ENCODE measurements around the gene MYRIP.
"Not testable (repeated sequence)": the region's sequence is repeated elsewhere in the genome, so short reads cannot be mapped to it uniquely, and the experiment has no call there.

The MYRIP gene

GRCh38 chr3:40265181-40265580, 455.8 kb downstream of the MYRIP start:
- Histone ChIP-seq H3K9me3 (ENCODE audit: control insufficient read depth in 2 of 2, low read length in 2 of 2) (no peaks in the 10 kb centered on the region), H3K4me1 (ENCODE audit: control insufficient read depth, insufficient read depth, low read length) (no peaks in the 10 kb centered on the region), H3K4me3 (ENCODE audit: low read length in 2 of 2) (no peak overlapping the region), H3K9ac (ENCODE audit: low read length in 2 of 2) (no peak overlapping the region), H3K27ac (ENCODE audit: low read length) (no peak overlapping the region), H3K36me3 (ENCODE audit: control insufficient read depth in 2 of 2, insufficient read depth in 2 of 2, low read length in 2 of 2) (no peaks in the 10 kb centered on the region), H3K27me3 (ENCODE audit: control insufficient read depth in 1 of 2, insufficient read depth in 2 of 2, low read length in 2 of 2) (no peaks in the 10 kb centered on the region)

GRCh38 chr3:40267937-40268724, 458.7 kb downstream of the MYRIP start:
- Histone ChIP-seq H3K4me3 (ENCODE audit: low read length in 2 of 2) (no peak overlapping the region), H3K9me3 (ENCODE audit: control insufficient read depth in 2 of 2, low read length in 2 of 2) (no peaks in the 10 kb centered on the region), H3K27ac (ENCODE audit: low read length) (no peak overlapping the region), H3K9ac (ENCODE audit: low read length in 2 of 2) (no peak overlapping the region), H3K4me1 (ENCODE audit: control insufficient read depth, insufficient read depth, low read length) (no peaks in the 10 kb centered on the region), H3K27me3 (ENCODE audit: control insufficient read depth in 1 of 2, insufficient read depth in 2 of 2, low read length in 2 of 2) (no peaks in the 10 kb centered on the region), H3K36me3 (ENCODE audit: control insufficient read depth in 2 of 2, insufficient read depth in 2 of 2, low read length in 2 of 2) (no peaks in the 10 kb centered on the region)

- no peaks in the 10 kb centered on the region for H3K9me3 ChIP-seq (ENCODE audit: control insufficient read depth in 2 of 2, low read length in 2 of 2)
- no peaks in the 10 kb centered on the region for H3K36me3 ChIP-seq (ENCODE audit: control insufficient read depth in 2 of 2, insufficient read depth in 2 of 2, low read length in 2 of 2)
- H3K9ac ChIP-seq (ENCODE audit: low read length in 2 of 2): no peak overlapping the region
- no peaks in the 10 kb centered on the region for H3K27me3 ChIP-seq (ENCODE audit: control insufficient read depth in 1 of 2, insufficient read depth in 2 of 2, low read length in 2 of 2)
- no peaks in the 10 kb centered on the region for H3K4me1 ChIP-seq (ENCODE audit: control insufficient read depth, insufficient read depth, low read length)
- H3K27ac ChIP-seq (ENCODE audit: low read length): no peak overlapping the region
- no peak overlapping the region for H3K4me3 ChIP-seq (ENCODE audit: low read length in 2 of 2)
Observed at GRCh38 chr3:40268802-40269524, 459.6 kb downstream of the MYRIP start.

DNA sequence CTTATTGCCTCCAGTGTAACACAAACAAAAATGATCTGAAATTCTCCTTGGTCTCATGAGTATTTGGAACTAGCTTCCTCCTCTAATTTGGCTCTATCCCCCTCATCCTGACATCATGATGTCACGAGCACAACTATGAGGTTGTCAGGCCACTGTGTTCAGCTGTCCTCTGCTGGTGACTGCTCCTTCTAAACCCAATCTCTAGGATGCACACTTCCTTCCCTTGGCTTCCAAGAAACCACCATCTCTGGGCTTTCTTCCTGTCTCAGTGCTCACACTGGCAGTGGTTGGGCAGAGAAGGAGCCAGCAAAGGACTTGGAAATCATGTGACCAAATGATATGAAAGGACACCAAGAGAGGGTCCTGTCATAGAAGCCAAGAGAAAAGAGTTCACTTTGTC, 469.4 kb downstream of the MYRIP start:
- H3K4me3 ChIP-seq (ENCODE audit: low read length in 2 of 2): no peak overlapping the region
- no peaks in the 10 kb centered on the region for H3K4me1 ChIP-seq (ENCODE audit: control insufficient read depth, insufficient read depth, low read length)
- no peak overlapping the region for H3K9ac ChIP-seq (ENCODE audit: low read length in 2 of 2)
- H3K9me3 ChIP-seq (ENCODE audit: control insufficient read depth in 2 of 2, low read length in 2 of 2): peaks cover 0 to 6% of the 10 kb centered on the region in 2 donors
- no peaks in the 10 kb centered on the region for H3K36me3 ChIP-seq (ENCODE audit: control insufficient read depth in 2 of 2, insufficient read depth in 2 of 2, low read length in 2 of 2)
- H3K27ac ChIP-seq (ENCODE audit: low read length): no peak overlapping the region
- H3K27me3 ChIP-seq (ENCODE audit: control insufficient read depth in 1 of 2, insufficient read depth in 2 of 2, low read length in 2 of 2): no peaks in the 10 kb centered on the region

DNA sequence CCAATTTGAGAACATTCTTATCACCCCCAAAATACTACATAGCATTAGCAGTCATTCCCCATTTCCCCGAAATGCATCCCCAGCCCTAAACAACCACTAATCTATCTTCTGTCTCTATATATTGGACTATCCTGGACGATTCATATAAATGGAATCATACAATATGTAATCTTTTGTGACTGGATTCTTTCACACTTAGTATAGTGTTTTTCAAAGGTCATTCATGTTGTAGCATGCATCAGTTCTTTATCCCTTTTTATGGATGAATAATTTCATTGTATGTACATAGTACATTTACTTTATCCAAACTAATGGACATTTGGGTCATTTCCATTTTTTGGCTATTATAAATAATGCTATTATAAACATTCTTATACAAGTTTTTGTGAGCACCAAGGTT, 472.6 kb downstream of the MYRIP start:
- Histone ChIP-seq H3K9ac (ENCODE audit: low read length in 2 of 2) (no peak overlapping the region), H3K4me3 (ENCODE audit: low read length in 2 of 2) (no peak overlapping the region), H3K4me1 (ENCODE audit: control insufficient read depth, insufficient read depth, low read length) (no peaks in the 10 kb centered on the region), H3K9me3 (ENCODE audit: control insufficient read depth in 2 of 2, low read length in 2 of 2) (peaks cover 0 to 6% of the 10 kb centered on the region in 2 donors), H3K27me3 (ENCODE audit: control insufficient read depth in 1 of 2, insufficient read depth in 2 of 2, low read length in 2 of 2) (no peaks in the 10 kb centered on the region), H3K36me3 (ENCODE audit: control insufficient read depth in 2 of 2, insufficient read depth in 2 of 2, low read length in 2 of 2) (no peaks in the 10 kb centered on the region), H3K27ac (ENCODE audit: low read length) (no peak overlapping the region)

GRCh38 chr3:40283057-40283456, 473.6 kb downstream of the MYRIP start:
- not testable (repeated sequence) for H3K36me3 ChIP-seq (ENCODE audit: control insufficient read depth in 2 of 2, insufficient read depth in 2 of 2, low read length in 2 of 2); H3K27me3 ChIP-seq (ENCODE audit: control insufficient read depth in 1 of 2, insufficient read depth in 2 of 2, low read length in 2 of 2); H3K4me3 ChIP-seq (ENCODE audit: low read length in 2 of 2); H3K9ac ChIP-seq (ENCODE audit: low read length in 2 of 2); H3K27ac ChIP-seq (ENCODE audit: low read length); H3K4me1 ChIP-seq (ENCODE audit: control insufficient read depth, insufficient read depth, low read length); H3K9me3 ChIP-seq (ENCODE audit: control insufficient read depth in 2 of 2, low read length in 2 of 2)

DNA sequence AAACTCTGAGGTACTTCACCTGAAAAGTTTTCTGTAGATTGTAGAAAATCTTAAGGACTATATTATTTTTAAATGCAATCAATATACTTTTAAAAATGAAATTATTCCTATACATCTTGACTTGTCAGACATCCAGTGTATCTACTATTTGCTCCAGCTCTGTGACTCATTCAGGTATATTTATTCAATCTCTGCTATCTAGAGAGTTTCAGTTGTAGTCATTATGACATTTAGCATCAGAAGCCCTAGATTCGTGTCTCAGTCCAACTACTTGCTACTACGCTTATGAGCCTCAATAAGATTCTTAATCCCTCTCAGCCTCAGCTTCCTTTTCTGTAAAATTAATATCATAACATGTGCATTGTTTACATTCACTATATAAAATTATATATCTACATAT, 477.8 kb downstream of the MYRIP start:
- Histone ChIP-seq H3K27me3 (ENCODE audit: control insufficient read depth in 1 of 2, insufficient read depth in 2 of 2, low read length in 2 of 2) (no peaks in the 10 kb centered on the region), H3K9ac (ENCODE audit: low read length in 2 of 2) (no peak overlapping the region), H3K9me3 (ENCODE audit: control insufficient read depth in 2 of 2, low read length in 2 of 2) (peaks cover 0 to 6% of the 10 kb centered on the region in 2 donors), H3K36me3 (ENCODE audit: control insufficient read depth in 2 of 2, insufficient read depth in 2 of 2, low read length in 2 of 2) (peaks cover 0 to 3% of the 10 kb centered on the region in 2 donors), H3K4me3 (ENCODE audit: low read length in 2 of 2) (no peak overlapping the region), H3K4me1 (ENCODE audit: control insufficient read depth, insufficient read depth, low read length) (no peaks in the 10 kb centered on the region), H3K27ac (ENCODE audit: low read length) (no peak overlapping the region)

DNA sequence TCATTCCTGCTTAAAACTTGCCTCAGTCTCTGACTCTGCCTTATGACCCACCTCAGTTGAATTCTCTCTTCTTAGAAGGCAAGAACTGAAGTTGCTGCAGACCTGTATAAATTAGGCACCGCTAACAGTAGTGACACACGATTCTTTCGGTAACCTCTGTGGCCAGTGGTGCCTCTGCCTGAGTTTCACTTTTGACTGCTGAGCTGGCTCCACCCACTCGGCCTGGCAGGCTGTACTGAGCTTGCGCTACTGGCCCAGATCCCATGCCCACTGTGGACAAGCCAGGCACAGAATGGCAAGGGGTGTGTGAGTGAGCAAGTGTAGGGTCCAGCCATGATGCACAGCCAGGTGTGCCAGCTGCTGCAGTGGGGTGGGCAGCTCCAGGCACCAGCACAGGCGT, 481.0 kb downstream of the MYRIP start:
- peaks cover 0 to 7% of the 10 kb centered on the region in 2 donors for H3K36me3 ChIP-seq (ENCODE audit: control insufficient read depth in 2 of 2, insufficient read depth in 2 of 2, low read length in 2 of 2)
- H3K27me3 ChIP-seq (ENCODE audit: control insufficient read depth in 1 of 2, insufficient read depth in 2 of 2, low read length in 2 of 2): no peaks in the 10 kb centered on the region
- no peak overlapping the region for H3K27ac ChIP-seq (ENCODE audit: low read length)
- H3K4me1 ChIP-seq (ENCODE audit: control insufficient read depth, insufficient read depth, low read length): no peaks in the 10 kb centered on the region
- no peaks in the 10 kb centered on the region for H3K9me3 ChIP-seq (ENCODE audit: control insufficient read depth in 2 of 2, low read length in 2 of 2)
- no peak overlapping the region for H3K9ac ChIP-seq (ENCODE audit: low read length in 2 of 2)
- H3K4me3 ChIP-seq (ENCODE audit: low read length in 2 of 2): no peak overlapping the region

DNA sequence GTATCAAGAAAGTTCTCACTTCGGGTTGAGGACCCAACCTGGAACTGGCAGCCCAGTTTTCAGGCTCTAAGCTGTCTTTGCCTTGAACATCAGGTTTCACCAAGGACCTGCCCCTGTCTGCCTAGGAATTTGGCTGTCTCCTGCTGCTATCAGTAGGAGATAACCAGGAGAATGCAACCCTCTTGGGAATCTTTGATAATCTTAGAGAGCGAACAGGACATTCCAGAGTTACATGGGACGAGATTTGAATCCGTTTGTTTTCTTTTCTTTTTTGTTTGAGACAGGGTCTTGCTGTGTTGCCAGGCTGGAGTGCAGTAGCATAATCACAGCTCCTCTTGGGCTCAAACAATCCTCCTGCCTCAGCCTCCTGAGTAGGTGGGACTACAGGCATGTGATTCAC, 482.1 kb downstream of the MYRIP start:
- Histone ChIP-seq H3K36me3 (ENCODE audit: control insufficient read depth in 2 of 2, insufficient read depth in 2 of 2, low read length in 2 of 2) (peaks cover 0 to 7% of the 10 kb centered on the region in 2 donors), H3K27ac (ENCODE audit: low read length) (no peak overlapping the region), H3K9ac (ENCODE audit: low read length in 2 of 2) (no peak overlapping the region), H3K4me1 (ENCODE audit: control insufficient read depth, insufficient read depth, low read length) (no peaks in the 10 kb centered on the region), H3K4me3 (ENCODE audit: low read length in 2 of 2) (no peak overlapping the region), H3K9me3 (ENCODE audit: control insufficient read depth in 2 of 2, low read length in 2 of 2) (no peaks in the 10 kb centered on the region), H3K27me3 (ENCODE audit: control insufficient read depth in 1 of 2, insufficient read depth in 2 of 2, low read length in 2 of 2) (no peaks in the 10 kb centered on the region)

GRCh38 chr3:40292637-40293349, 483.4 kb downstream of the MYRIP start:
- Histone ChIP-seq H3K4me3 (ENCODE audit: low read length in 2 of 2) (no peak overlapping the region), H3K4me1 (ENCODE audit: control insufficient read depth, insufficient read depth, low read length) (no peaks in the 10 kb centered on the region), H3K9me3 (ENCODE audit: control insufficient read depth in 2 of 2, low read length in 2 of 2) (no peaks in the 10 kb centered on the region), H3K36me3 (ENCODE audit: control insufficient read depth in 2 of 2, insufficient read depth in 2 of 2, low read length in 2 of 2) (peaks cover 0 to 7% of the 10 kb centered on the region in 2 donors), H3K27ac (ENCODE audit: low read length) (no peak overlapping the region), H3K27me3 (ENCODE audit: control insufficient read depth in 1 of 2, insufficient read depth in 2 of 2, low read length in 2 of 2) (no peaks in the 10 kb centered on the region), H3K9ac (ENCODE audit: low read length in 2 of 2) (no peak overlapping the region)
